Measurements from ENCODE around the gene MRTFA. TPM values are rescaled to one million over a fixed set of nuclear protein-coding genes. Genes with fewer than 3 reads are reported as not detected.

Gene MRTFA
- total and polyA plus RNA-seq, 2 of the 13 experiments (the other 11 are each of a cell fraction or from before 2014, with no cell fraction given) = 2.4 to 8.2 TPM

- ChIA-PET CTCF (ENCODE audit: low intra/inter-chr PET ratio, low total read pairs) (no interaction called here), POLR2A (interaction anchor here (1.4 kb wide), 1 partner anchor 10 kb away, joined by 4 read pairs; no protein-coding TSS in a partner anchor)
- peak overlapping the region; percentile 36 for H3K9ac ChIP-seq (ENCODE audit: insufficient read depth, low read depth, low read length)
- DNase-seq (ENCODE audit: low spot score) (no peak), ATAC-seq (peak; percentile 61), FAIRE-seq (peak; percentile 63)
- H3K27ac ChIP-seq (ENCODE audit: extremely low read length, insufficient read depth, low read length) = peak overlapping the region; percentile 40
- peak overlapping the region in 1 of 3 experiments; percentile 49; a peak in 2 of 6 replicates for H3K4me3 ChIP-seq (replicated peaks in 1 of 3; ENCODE audit: insufficient read depth in 1 of 3, low read depth in 2 of 3, low read length in 3 of 3)
- H3K79me2 ChIP-seq (ENCODE audit: insufficient read depth, low read length) = no peaks in the 10 kb centered on the region
- no TSS peak for BruUV-seq (replicated peaks)
- in situ Hi-C loops (cut with HindIII; ENCODE audit: extremely low pct_ligation_motif_present, low pct_unique_long_range_greater_than_20kb) (loop anchor here (5.0 kb wide), 1 partner anchor 217 kb away; no protein-coding TSS in a partner anchor), intact Hi-C loops (cut with micrococcal nuclease; ENCODE audit: unreplicated experiment) (no loop called here)
- WGBS (ENCODE audit: low lambda C conversion rate) = 16% methylated on average over 8 of the region's 11 CpGs
- no peaks in the 10 kb centered on the region for H3K36me3 ChIP-seq (replicated peaks in 1 of 2; ENCODE audit: control insufficient read depth in 1 of 2, insufficient read depth in 2 of 2, low read length in 2 of 2)
- peak overlapping the region; percentile 78 for H3K4me2 ChIP-seq (ENCODE audit: low read depth, low read length)
- no peaks in the 10 kb centered on the region for H4K20me1 ChIP-seq (ENCODE audit: insufficient read depth, low read length)
- H3K9me3 ChIP-seq (ENCODE audit: low read length) = no peaks in the 10 kb centered on the region
- no peaks in the 10 kb centered on the region; a peak in 1 of 5 replicates for H3K27me3 ChIP-seq (ENCODE audit: control insufficient read depth in 1 of 2, insufficient read depth in 2 of 2, low read length in 2 of 2)
- peak overlapping the region; percentile 50 for H2AFZ ChIP-seq (ENCODE audit: low read length)
- H3K4me1 ChIP-seq (ENCODE audit: insufficient read depth, low read length) = peaks cover 45% of the 10 kb centered on the region
- peak; percentile 60 for TF ChIP-seq MAFF (IDR thresholded peaks at IDR 0.05; ENCODE audit: low read depth, low read length)
- TF ChIP-seq MAFK (conservative IDR thresholded peaks at IDR 0.05 in 1 of 2, IDR thresholded peaks at IDR 0.05 in 1 of 2; ENCODE audit: low read length in 2 of 2) = peak; percentile 4 to 28; a peak in 2 of 4 replicates
- TF ChIP-seq ZFP36L2 (CRISPR knock-in tag; IDR thresholded peaks at IDR 0.05) = no peak
- peak; percentile 20; the same call in 1 of the 2 replicates for TF ChIP-seq MYC (CRISPR knock-in tag; IDR thresholded peaks at IDR 0.05; ENCODE audit: borderline replicate concordance)
- no peak for TF ChIP-seq ZNF570 (CRISPR knock-in tag; IDR thresholded peaks at IDR 0.05; ENCODE audit: borderline replicate concordance)
- 0 out of 2 replicates have a peak, but pooled peaks have one; percentile 15 for TF ChIP-seq RAD21 (CRISPR knock-in tag; IDR thresholded peaks at IDR 0.05)
- TF ChIP-seq ZNF564 (CRISPR knock-in tag; IDR thresholded peaks at IDR 0.05) = no peak
- TF ChIP-seq TFAP4 (IDR thresholded peaks at IDR 0.05; ENCODE audit: borderline replicate concordance, low read depth) = peak; percentile 74; the same call in 1 of the 2 replicates
- peak; percentile 47 for TF ChIP-seq STAG1 (CRISPR knock-in tag; IDR thresholded peaks at IDR 0.05)
- 0 out of 2 replicates have a peak, but pooled peaks have one; percentile 36 for TF ChIP-seq ZNF766 (CRISPR knock-in tag; IDR thresholded peaks at IDR 0.05; ENCODE audit: borderline replicate concordance)
- TF ChIP-seq POGZ (CRISPR knock-in tag; IDR thresholded peaks at IDR 0.05) = no peak
- no peak for TF ChIP-seq ZNF496 (CRISPR knock-in tag; IDR thresholded peaks at IDR 0.05; ENCODE audit: insufficient replicate concordance)
- 0 out of 2 replicates have a peak, but pooled peaks have one; percentile 26 for TF ChIP-seq ZNF501 (CRISPR knock-in tag; IDR thresholded peaks at IDR 0.05)
- TF ChIP-seq BHLHE40 (IDR thresholded peaks at IDR 0.05; ENCODE audit: low read length) = peak; percentile 68
- TF ChIP-seq RFX3 (CRISPR knock-in tag; IDR thresholded peaks at IDR 0.05) = no peak
- 0 out of 2 replicates have a peak, but pooled peaks have one; percentile 6 for TF ChIP-seq HDAC2 (CRISPR knock-in tag; IDR thresholded peaks at IDR 0.05)
- TF ChIP-seq TAF1 (CRISPR knock-in tag; IDR thresholded peaks at IDR 0.05) = 0 out of 2 replicates have a peak, but pooled peaks have one; percentile 4
- TF ChIP-seq PLRG1 (conservative IDR thresholded peaks at IDR 0.05) = no peak
- TF ChIP-seq NFE2L2 (IDR thresholded peaks at IDR 0.05; ENCODE audit: low read length) = peak; percentile 55; the same call in 1 of the 2 replicates
- peak; percentile 46; the same call in 1 of the 2 replicates for TF ChIP-seq ZFY (CRISPR knock-in tag; IDR thresholded peaks at IDR 0.05)
- peak; percentile 29; the same call in 1 of the 2 replicates for TF ChIP-seq ARID4A (CRISPR knock-in tag; IDR thresholded peaks at IDR 0.05; ENCODE audit: borderline replicate concordance)
- TF ChIP-seq ZNF33B (CRISPR knock-in tag; IDR thresholded peaks at IDR 0.05) = 0 out of 2 replicates have a peak, but pooled peaks have one; percentile 42
These were observed 18.1 kb upstream of the MRTFA start for GRCh38 chr22:40654522-40655167.

All from HepG2 (cell line).